HG02588 (cell line): ENCODE measurements around the gene ATP8A2.

Source experiments
- ATAC-seq: cut with Tn5 transposase; IDR thresholded peaks from one replicate; pipeline ENCODE4 v1.9.1; 2021; ENCODE audit warnings: mild to moderate bottlenecking, moderate library complexity; ENCODE audit not compliant: unreplicated experiment

The ATP8A2 gene

DNA sequence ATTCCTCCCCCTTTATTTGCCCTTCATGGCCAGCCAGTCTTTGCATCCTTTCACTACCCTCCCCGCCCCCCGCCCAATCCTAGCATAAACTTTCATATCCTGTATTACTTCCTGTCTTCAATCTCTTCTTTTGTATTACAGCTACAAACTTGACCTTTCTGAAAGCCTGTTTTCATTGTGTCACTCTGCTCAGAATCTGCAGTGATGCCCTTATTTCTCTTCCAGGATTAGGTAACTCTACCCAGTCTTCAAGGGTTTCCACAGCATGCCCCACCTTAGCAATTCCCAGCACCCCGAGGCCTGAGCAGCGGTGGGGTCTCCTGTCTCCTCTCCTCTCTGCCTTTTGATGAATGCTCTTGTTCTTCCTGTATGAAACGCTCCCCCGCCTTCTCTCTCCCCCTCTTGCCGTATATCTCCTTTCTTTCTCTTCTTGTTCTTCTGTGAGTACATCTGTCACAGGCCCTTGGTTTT, 534.5 kb downstream of the ATP8A2 start:
- ATAC-seq = no peak

- ATAC-seq = no peak
Measured at GRCh38 chr13:25908366-25908765, 536.6 kb downstream of the ATP8A2 start.

GRCh38 chr13:25910243-25910642, 538.5 kb downstream of the ATP8A2 start:
- ATAC-seq = no peak

- ATAC-seq = no peak
Measured at GRCh38 chr13:25910991-25911419, 539.2 kb downstream of the ATP8A2 start.

DNA sequence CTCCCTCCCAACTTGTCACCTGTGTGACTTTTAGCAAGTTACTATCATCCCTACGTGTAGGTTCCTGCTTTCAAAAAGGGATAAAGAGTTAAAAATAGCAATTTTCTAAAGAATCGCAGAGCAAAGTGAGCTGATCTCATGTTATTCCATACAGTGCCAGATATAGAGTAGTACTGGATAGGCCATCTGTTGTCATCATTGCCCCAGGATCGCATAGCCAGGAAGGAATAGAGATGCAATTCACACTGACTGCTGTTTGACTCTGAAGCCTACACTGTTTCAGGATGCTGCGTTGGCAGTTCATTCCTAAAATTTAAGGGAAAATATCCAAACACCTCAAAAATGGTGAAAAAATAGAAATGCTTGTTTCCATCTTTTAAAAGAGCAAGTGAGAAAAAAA, 541.2 kb downstream of the ATP8A2 start:
- no peak for ATAC-seq

- ATAC-seq = no peak
Measured at GRCh38 chr13:25915840-25916518, 544.2 kb downstream of the ATP8A2 start.

DNA sequence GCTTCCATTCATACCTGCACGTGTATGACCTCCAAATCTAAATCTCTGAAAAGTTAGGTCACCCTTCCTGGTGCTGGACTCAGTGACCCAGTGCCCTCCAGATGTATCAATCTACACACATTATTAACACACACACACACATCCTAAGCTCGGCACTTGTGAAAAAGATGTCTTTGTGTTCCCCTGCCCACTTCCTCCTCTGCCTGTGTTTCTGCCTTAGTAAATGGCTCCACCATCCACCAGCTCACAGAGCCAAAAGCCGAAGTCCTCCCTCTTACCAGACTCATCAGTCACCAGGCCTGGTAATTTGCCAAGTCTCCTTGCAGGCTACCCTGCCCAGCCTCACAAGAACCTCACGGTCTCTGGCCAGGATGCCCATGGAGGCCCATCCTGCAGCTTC, 548.5 kb downstream of the ATP8A2 start:
- no peak for ATAC-seq

DNA sequence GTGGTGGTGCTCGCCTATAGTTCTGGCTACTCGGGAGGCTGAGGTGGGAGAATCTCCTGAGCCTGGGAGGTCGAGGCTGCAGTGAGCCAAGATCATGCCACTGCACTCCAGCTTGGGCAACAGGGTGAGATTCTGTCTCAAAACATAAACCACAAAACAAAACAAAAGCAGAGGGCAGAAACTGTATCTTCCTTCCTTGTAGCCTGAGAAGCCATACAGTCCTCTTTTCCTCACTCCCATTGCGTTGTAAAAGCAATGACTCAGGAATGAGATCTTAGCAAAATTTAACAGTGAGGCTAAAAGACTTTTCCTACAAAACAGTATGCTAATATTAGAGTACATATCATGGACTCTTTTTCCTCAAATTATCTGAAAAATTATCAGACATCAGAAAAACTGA, 549.2 kb downstream of the ATP8A2 start:
- no peak for ATAC-seq

GRCh38 chr13:25922376-25922775, 550.6 kb downstream of the ATP8A2 start:
- ATAC-seq = no peak

- ATAC-seq = no peak
Measured at GRCh38 chr13:25923217-25924085, 551.7 kb downstream of the ATP8A2 start.

DNA sequence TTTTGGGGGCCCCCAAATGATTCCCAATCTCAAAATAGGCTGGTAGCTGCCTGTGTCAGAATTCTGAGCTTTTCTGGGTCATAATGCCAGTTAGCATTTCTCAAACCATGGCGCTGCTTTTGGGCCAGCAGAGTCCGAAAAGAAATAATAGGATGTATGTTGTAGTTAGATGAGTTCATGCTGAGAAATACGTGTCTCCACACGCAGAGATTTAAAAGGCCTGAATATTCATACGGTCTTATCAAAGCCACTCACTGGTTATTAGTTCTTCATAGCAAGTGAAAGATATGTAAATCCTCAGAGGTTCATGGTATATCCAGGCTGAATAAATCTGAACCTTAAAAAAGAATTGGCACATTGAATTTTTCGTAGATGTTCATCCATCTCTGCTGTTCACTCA, 555.6 kb downstream of the ATP8A2 start:
- ATAC-seq = no peak

GRCh38 chr13:25927932-25928331, 556.2 kb downstream of the ATP8A2 start:
- ATAC-seq = no peak

DNA sequence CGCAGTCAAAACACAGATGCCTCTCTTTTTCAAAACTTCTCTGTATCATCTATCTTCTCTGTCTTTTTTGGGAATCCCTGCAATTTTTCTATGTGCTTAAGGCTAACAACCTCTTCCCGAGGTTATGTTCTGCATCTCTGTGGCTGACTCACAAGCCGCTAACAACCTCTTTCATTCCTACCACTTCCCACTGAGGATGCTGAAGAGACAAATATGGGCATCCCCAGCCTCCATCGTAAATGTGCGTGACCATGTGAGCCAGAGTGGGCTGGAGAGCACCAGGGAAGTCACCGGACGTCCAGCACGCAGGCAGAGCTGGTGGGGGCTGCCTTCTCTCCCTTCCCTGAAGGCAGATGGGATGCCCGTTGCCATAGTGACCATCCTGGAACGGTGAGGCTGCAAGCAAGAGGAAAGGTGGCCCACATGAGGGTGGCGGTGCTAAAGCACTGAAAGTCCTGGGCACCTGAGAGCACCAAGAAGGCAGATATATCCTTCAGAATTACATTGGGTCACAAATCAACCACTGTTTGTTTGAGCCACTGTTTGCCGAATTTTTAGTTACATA, 557.2 kb downstream of the ATP8A2 start:
- ATAC-seq = no peak

DNA sequence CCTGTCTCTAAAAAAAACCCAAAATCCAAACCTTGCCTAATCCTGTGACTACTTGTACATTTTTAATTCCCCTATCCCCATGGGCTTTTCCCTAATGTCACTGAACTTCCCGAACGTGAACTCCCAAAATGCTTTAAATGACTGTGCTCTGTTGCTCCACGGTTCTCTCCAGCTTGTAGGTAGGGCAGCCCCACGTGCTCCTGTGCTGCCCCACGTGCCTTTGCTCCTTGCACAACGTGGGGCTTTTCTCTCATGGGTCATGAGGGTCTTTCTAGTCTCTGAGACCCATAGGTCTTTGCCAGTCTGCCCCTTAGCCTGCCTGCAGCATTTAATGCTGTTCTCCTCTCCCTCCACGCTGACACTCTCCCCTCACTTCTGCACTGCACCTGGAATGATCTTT, 558.0 kb downstream of the ATP8A2 start:
- ATAC-seq = no peak

GRCh38 chr13:25930653-25931052, 558.9 kb downstream of the ATP8A2 start:
- ATAC-seq = no peak

GRCh38 chr13:25932365-25932764, 560.6 kb downstream of the ATP8A2 start:
- no peak for ATAC-seq

DNA sequence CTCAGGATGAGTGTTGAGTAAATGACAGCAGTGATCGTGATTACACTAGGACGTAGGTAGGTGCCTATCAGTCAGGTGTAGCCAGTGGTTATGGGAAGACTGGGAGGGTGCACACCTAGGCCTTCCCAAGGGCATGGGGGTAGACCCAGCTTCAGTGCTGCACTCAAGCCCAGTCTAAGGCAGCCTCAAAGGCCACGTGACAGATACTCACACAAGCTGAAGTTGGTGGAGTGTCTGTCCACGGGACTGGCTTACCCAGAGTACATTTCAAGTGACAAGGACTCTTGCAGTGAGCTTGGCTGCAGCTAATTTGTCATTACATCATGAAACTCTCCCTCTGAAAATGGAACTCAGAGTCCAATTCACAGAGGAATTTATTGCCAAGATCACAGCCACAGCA, 561.7 kb downstream of the ATP8A2 start:
- ATAC-seq = no peak

DNA sequence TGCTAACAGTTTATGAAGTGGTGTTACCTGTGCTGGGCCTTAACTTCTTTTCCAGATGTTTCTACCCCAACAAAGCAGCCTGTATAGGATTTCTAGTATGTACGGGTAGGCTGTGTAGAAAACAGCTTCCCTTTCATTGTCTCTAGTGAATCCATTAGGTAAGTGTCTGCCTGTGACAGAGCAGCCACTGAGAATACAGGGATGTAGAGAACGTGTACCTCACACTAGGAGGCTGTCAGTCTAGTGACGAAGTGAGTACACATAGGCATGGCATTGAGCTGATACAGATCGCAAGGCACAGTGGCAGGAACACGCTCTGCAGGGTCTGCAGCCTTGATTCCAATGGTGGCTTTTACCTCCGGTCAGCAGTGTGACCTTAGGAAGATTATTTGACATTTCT, 562.4 kb downstream of the ATP8A2 start:
- ATAC-seq = no peak

- ATAC-seq = no peak
Measured at GRCh38 chr13:25939961-25940687, 568.4 kb downstream of the ATP8A2 start.

GRCh38 chr13:25943081-25943480, 571.3 kb downstream of the ATP8A2 start:
- no peak for ATAC-seq

DNA sequence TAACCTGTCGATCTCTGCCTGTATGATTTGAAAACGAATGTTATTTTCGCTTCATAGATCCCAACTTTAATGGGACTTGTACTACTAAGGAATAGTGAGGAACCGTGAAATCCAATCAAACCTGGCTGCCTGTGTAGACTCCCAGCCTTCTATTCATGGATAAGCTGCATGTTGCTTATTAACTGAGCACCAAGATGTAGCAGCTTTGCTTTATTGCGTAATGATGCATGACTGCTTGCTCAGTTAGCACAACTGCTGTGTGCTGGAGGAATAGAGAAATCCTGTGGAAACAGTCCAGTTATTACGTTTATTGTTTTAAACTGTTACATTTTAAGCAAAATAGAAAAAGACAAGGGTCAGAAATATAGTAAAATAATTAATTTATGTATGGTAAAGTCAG, 571.9 kb downstream of the ATP8A2 start:
- no peak for ATAC-seq
